Measurements from ENCODE around the gene SDC1. TPM values are rescaled to one million over a fixed set of nuclear protein-coding genes. Genes with fewer than 3 reads are reported as not detected.

SDC1 gene
- polyA plus RNA-seq, 3 donors: not detected

DNA sequence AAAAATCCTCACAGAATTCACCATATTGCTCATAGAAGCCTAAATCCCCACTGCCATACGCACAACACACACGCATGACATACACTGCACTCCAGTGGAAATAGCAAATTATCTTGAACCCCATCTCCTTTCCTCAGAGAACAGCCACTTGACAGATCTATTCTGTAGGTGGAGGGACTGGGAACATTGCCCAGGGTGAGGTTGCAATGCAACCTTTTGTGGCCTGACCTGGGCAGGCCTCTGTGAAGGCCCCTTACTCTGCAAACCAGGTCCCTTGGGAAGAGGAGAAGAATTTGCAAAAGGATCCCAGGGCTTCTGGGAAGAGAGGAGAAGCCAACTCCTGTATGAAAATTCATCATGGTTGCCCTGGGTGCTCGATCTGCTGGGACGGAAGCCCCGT, 51.9 kb downstream of the SDC1 start:
- Histone ChIP-seq H3K27ac (ENCODE audit: low read depth in 1 of 2, low read length in 2 of 2) (no peak overlapping the region), H2AFZ (ENCODE audit: insufficient read depth, low read depth, low read length, poor library complexity, severe bottlenecking) (no peak overlapping the region), H3K27me3 (ENCODE audit: control insufficient read depth in 2 of 2, insufficient read depth in 2 of 2, low read length in 2 of 2) (no peaks in the 10 kb centered on the region), H3K4me2 (replicated peaks; ENCODE audit: extremely low read depth, low read length, poor library complexity, severe bottlenecking) (no peak overlapping the region), H3K9me3 (replicated peaks in 1 of 2; ENCODE audit: control insufficient read depth in 1 of 2, insufficient read depth in 1 of 2, low read length in 2 of 2) (no peaks in the 10 kb centered on the region), H3K4me1 (ENCODE audit: control insufficient read depth in 1 of 2, insufficient read depth in 2 of 2, low read length in 2 of 2) (no peaks in the 10 kb centered on the region), H3K4me3 (replicated peaks in 1 of 3; ENCODE audit: low read depth in 2 of 3, low read length in 3 of 3) (no peak overlapping the region), H3K79me2 (ENCODE audit: insufficient read depth, low read length) (no peaks in the 10 kb centered on the region), H3K9ac (ENCODE audit: insufficient read depth, low read length, poor library complexity, severe bottlenecking) (no peak overlapping the region), H4K20me1 (ENCODE audit: insufficient read depth, low read length) (no peaks in the 10 kb centered on the region), H3K36me3 (replicated peaks in 1 of 2; ENCODE audit: control insufficient read depth in 1 of 2, insufficient read depth in 2 of 2, low read length in 2 of 2) (no peaks in the 10 kb centered on the region)
- H3K4me3 Mint-ChIP-seq: no peak overlapping the region
- no peaks in the 10 kb centered on the region for H3K9me3 Mint-ChIP-seq
- no peak overlapping the region for H3K27ac Mint-ChIP-seq
- DNase-seq: no peak
- H3K36me3 Mint-ChIP-seq: no peaks in the 10 kb centered on the region
- H3K27me3 Mint-ChIP-seq (ENCODE audit: low read depth in 3 of 3): peaks cover 0 to 3% (median 3%) of the 10 kb centered on the region in 3 donors
- 100% methylated on average over 2 of the region's 5 CpGs for WGBS (ENCODE audit: insufficient coverage)
- intact Hi-C loops (cut with micrococcal nuclease): no loop called here
- H3K4me1 Mint-ChIP-seq: no peaks in the 10 kb centered on the region
- TF ChIP-seq, protein P1, sequence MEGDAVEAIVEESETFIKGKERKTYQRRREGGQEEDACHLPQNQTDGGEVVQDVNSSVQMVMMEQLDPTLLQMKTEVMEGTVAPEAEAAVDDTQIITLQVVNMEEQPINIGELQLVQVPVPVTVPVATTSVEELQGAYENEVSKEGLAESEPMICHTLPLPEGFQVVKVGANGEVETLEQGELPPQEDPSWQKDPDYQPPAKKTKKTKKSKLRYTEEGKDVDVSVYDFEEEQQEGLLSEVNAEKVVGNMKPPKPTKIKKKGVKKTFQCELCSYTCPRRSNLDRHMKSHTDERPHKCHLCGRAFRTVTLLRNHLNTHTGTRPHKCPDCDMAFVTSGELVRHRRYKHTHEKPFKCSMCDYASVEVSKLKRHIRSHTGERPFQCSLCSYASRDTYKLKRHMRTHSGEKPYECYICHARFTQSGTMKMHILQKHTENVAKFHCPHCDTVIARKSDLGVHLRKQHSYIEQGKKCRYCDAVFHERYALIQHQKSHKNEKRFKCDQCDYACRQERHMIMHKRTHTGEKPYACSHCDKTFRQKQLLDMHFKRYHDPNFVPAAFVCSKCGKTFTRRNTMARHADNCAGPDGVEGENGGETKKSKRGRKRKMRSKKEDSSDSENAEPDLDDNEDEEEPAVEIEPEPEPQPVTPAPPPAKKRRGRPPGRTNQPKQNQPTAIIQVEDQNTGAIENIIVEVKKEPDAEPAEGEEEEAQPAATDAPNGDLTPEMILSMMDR (IDR thresholded peaks at IDR 0.05): no peak

DNA sequence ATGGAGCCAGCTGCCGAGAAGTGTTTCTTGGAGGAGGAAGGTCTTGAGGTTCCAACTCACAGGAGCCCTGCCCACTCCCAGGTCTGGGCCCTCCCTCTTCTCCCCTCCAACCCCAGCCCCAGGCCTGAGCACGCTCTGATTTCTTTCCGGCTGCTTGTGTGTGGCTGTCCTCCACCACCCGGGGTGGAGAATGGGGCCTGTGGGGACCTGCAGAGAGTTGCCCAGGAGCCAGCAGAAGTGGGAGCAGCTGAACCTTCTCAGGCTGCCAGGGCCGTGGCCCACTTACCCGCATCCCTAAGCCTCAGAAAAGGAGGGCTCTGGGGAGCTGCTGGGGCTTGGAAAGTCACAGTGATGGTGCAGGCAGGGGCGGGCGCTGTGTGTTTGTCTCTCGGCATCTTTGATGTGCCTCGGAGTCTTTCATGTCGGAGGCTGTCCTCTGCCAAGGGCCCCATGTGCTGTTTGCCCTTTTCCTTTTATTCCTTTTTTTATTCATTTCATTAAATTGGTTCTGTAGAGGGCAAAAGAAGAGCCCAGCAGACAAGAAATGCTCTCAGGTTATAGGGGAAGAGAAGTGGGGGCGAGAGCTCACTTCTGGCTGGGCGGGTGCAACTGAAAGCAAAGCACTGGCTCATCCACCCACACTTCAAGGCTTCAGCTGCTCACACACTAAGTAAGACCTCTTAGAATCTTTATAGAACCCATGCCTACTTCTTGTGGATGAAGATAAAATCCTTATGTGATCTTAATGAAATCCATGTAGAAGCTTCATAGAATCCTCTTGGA, 52.5 kb downstream of the SDC1 start:
- Histone ChIP-seq H3K79me2 (ENCODE audit: insufficient read depth, low read length) (no peaks in the 10 kb centered on the region), H3K9ac (ENCODE audit: insufficient read depth, low read length, poor library complexity, severe bottlenecking) (no peak overlapping the region)
- no peaks in the 10 kb centered on the region for H3K9me3 Mint-ChIP-seq

More for the DNA sequence above, 52.5 kb downstream of the SDC1 start:
- no peaks in the 10 kb centered on the region for H3K9me3 ChIP-seq (replicated peaks in 1 of 2; ENCODE audit: control insufficient read depth in 1 of 2, insufficient read depth in 1 of 2, low read length in 2 of 2)
- H2AFZ ChIP-seq (ENCODE audit: insufficient read depth, low read depth, low read length, poor library complexity, severe bottlenecking): no peak overlapping the region
- no peaks in the 10 kb centered on the region for H3K27me3 ChIP-seq (ENCODE audit: control insufficient read depth in 2 of 2, insufficient read depth in 2 of 2, low read length in 2 of 2)
- H3K27me3 Mint-ChIP-seq (ENCODE audit: low read depth in 3 of 3): peaks cover 0 to 3% (median 0%) of the 10 kb centered on the region in 3 donors
- no peak overlapping the region for H3K4me3 Mint-ChIP-seq
- no peak overlapping the region for H3K4me2 ChIP-seq (replicated peaks; ENCODE audit: extremely low read depth, low read length, poor library complexity, severe bottlenecking)
- H3K4me3 ChIP-seq (replicated peaks in 1 of 3; ENCODE audit: low read depth in 2 of 3, low read length in 3 of 3): no peak overlapping the region
- WGBS (ENCODE audit: insufficient coverage): 91% methylated on average over 5 of the region's 13 CpGs
- H3K36me3 ChIP-seq (replicated peaks in 1 of 2; ENCODE audit: control insufficient read depth in 1 of 2, insufficient read depth in 2 of 2, low read length in 2 of 2): no peaks in the 10 kb centered on the region
- no peak for DNase-seq
- no peaks in the 10 kb centered on the region for H4K20me1 ChIP-seq (ENCODE audit: insufficient read depth, low read length)
- H3K36me3 Mint-ChIP-seq: no peaks in the 10 kb centered on the region
- no peaks in the 10 kb centered on the region for H3K4me1 ChIP-seq (ENCODE audit: control insufficient read depth in 1 of 2, insufficient read depth in 2 of 2, low read length in 2 of 2)
- intact Hi-C loops (cut with micrococcal nuclease): no loop called here
- TF ChIP-seq, protein P1 (IDR thresholded peaks at IDR 0.05): no peak
- H3K4me1 Mint-ChIP-seq: no peaks in the 10 kb centered on the region
- no peak overlapping the region for H3K27ac ChIP-seq (ENCODE audit: low read depth in 1 of 2, low read length in 2 of 2)
- no peak overlapping the region for H3K27ac Mint-ChIP-seq

All from CD14-positive monocyte (primary cell).